IMR-90 (cell line): ENCODE data around the gene ELP2. TPM values are rescaled to one million over a fixed set of nuclear protein-coding genes. Genes with fewer than 3 reads are reported as not detected.

Experiments
- ATAC-seq: fragments of 200-7000 bp; cut with Tn5 transposase; 2 replicates; pipeline ENCODE4 v1.9.1; 2020; ENCODE audit warnings: low read depth, mild to moderate bottlenecking, moderate library complexity
- BruUV-seq: library from RNA; stranded (reverse); fragments of 400-500 nt; replicated peaks from 2 replicates; lab custom pipeline; 2021; lab: Mats Ljungman, UMichigan
- CTCF ChIA-PET: fragments of 300-600 bp; formaldehyde crosslinking; extraction: SDS; loops from one replicate; lab custom pipeline; 2021; ENCODE audit warnings: antibody characterized with exemption; lab: Yijun Ruan, JAX
- POLR2A ChIA-PET: fragments of 300-600 bp; sonication (Branson Sonifier 250); formaldehyde crosslinking; loops from one replicate; lab custom pipeline; 2022; ENCODE audit warnings: antibody characterized with exemption; ENCODE audit not compliant: unreplicated experiment; lab: Charles Lee
- DNase-seq: peaks from one replicate; pipeline ENCODE4 v3.0.0; 2013
- H2AFZ ChIP-seq: replicated peaks from 2 replicates; pipeline ENCODE3; 2013; ENCODE audit warnings: low read length, mild to moderate bottlenecking; ENCODE audit not compliant: poor library complexity
- H2AK5ac ChIP-seq: 2 replicates; pipeline ENCODE4 v1.6.1; 2013; ENCODE audit warnings: low read depth, low read length, inconsistent platforms
- H2AK9ac ChIP-seq: replicated peaks from 2 replicates; pipeline ENCODE3; 2013; ENCODE audit warnings: mild to moderate bottlenecking, low read depth, low read length, moderate library complexity; ENCODE audit not compliant: poor library complexity
- H2BK120ac ChIP-seq: 2 replicates; pipeline ENCODE4 v1.6.1; 2013; ENCODE audit warnings: low read depth, low read length, inconsistent platforms
- H2BK15ac ChIP-seq: 3 replicates; pipeline ENCODE4 v1.6.1; 2013; ENCODE audit warnings: low read depth, low read length, inconsistent platforms
- H2BK20ac ChIP-seq: 2 replicates; pipeline ENCODE4 v1.6.1; 2013; ENCODE audit warnings: low read depth, mild to moderate bottlenecking, inconsistent platforms, low read length, moderate library complexity
- H2BK5ac ChIP-seq: 2 replicates; pipeline ENCODE4 v1.6.1; 2013; ENCODE audit warnings: mild to moderate bottlenecking, low read depth, low read length, inconsistent platforms; ENCODE audit not compliant: poor library complexity, severe bottlenecking
- H3K14ac ChIP-seq: replicated peaks from 2 replicates; pipeline ENCODE4 v1.6.1; 2013; ENCODE audit warnings: low read depth, low read length, inconsistent platforms
- H3K18ac ChIP-seq: 2 replicates; pipeline ENCODE4 v1.6.1; 2013; ENCODE audit warnings: low read depth, low read length, control low read depth
- H3K23ac ChIP-seq: 2 replicates; pipeline ENCODE4 v1.6.1; 2013; ENCODE audit warnings: low read depth, low read length, inconsistent platforms
- H3K27ac ChIP-seq: 2 replicates; pipeline ENCODE4 v1.5.1; 2013; ENCODE audit warnings: mild to moderate bottlenecking, control low read depth, low read length; ENCODE audit not compliant: insufficient read depth
- H3K27me3 ChIP-seq: 2 replicates; pipeline ENCODE4 v1.6.1; 2013; ENCODE audit warnings: low read length; ENCODE audit not compliant: control insufficient read depth, insufficient read depth
- H3K36me3 ChIP-seq: 2 replicates; pipeline ENCODE4 v1.6.1; 2013; ENCODE audit warnings: low read length, mixed read lengths; ENCODE audit not compliant: control insufficient read depth, insufficient read depth
- H3K4ac ChIP-seq: 2 replicates; pipeline ENCODE4 v1.6.1; 2013; ENCODE audit warnings: low read depth, low read length, inconsistent platforms
- H3K4me1 ChIP-seq: 2 replicates; pipeline ENCODE4 v1.6.1; 2013; ENCODE audit warnings: low read length, mixed read lengths; ENCODE audit not compliant: control insufficient read depth, insufficient read depth
- H3K4me2 ChIP-seq: 2 replicates; pipeline ENCODE4 v1.6.1; 2013; ENCODE audit warnings: low read depth, mild to moderate bottlenecking, control low read depth, low read length, moderate library complexity
- H3K4me3 ChIP-seq: 2 replicates; pipeline ENCODE4 v1.5.1; 2013; ENCODE audit warnings: low read depth, mild to moderate bottlenecking, control low read depth, low read length, moderate library complexity; ENCODE audit not compliant: insufficient read depth
- H3K56ac ChIP-seq: 2 replicates; pipeline ENCODE4 v1.6.1; 2013; ENCODE audit warnings: low read length, inconsistent platforms; ENCODE audit not compliant: insufficient read depth; ENCODE audit errors: extremely low read depth
- H3K79me1 ChIP-seq, 2 experiments: 2 replicates each; pipeline ENCODE4 v1.6.1; 2013; ENCODE audit warnings: low read length in 2 of 2, inconsistent platforms in 1 of 2, low read depth in 1 of 2
- H3K9ac ChIP-seq: 2 replicates; pipeline ENCODE4 v1.6.1; 2013; ENCODE audit warnings: low read depth, low read length, control low read depth
- H3K9me1 ChIP-seq: 2 replicates; pipeline ENCODE4 v1.6.1; 2013; ENCODE audit warnings: low read length, inconsistent platforms; ENCODE audit not compliant: insufficient read depth
- H3K9me3 ChIP-seq: 2 replicates; pipeline ENCODE4 v1.6.1; 2013; ENCODE audit warnings: low read length; ENCODE audit not compliant: control insufficient read depth, insufficient read depth
- H4K20me1 ChIP-seq: 2 replicates; pipeline ENCODE4 v1.6.1; 2013; ENCODE audit warnings: low read length, inconsistent platforms; ENCODE audit not compliant: insufficient read depth
- H4K5ac ChIP-seq: 2 replicates; pipeline ENCODE4 v1.6.1; 2013; ENCODE audit warnings: mild to moderate bottlenecking, low read depth, low read length, control low read depth
- H4K8ac ChIP-seq, 2 experiments: 2 replicates each; pipeline ENCODE4 v1.6.1; 2013; ENCODE audit warnings: low read depth in 2 of 2, low read length in 2 of 2, control low read depth in 1 of 2, inconsistent platforms in 1 of 2
- H4K91ac ChIP-seq: 2 replicates; pipeline ENCODE4 v1.6.1; 2013; ENCODE audit warnings: low read depth, low read length, inconsistent platforms; ENCODE audit not compliant: insufficient read depth
- BHLHE40 ChIP-seq: fragments of 150-350 bp; IDR thresholded peaks from 2 replicates; pipeline ENCODE4 v1.6.1; 2016; ENCODE audit warnings: mild to moderate bottlenecking, low read depth, low read length
- CHD1 ChIP-seq: IDR thresholded peaks from 2 replicates; pipeline ENCODE4 v1.6.1; 2012; ENCODE audit warnings: low read depth, low read length, improper control_type of control experiment
- CTCF ChIP-seq: conservative IDR thresholded peaks from 2 replicates; pipeline ENCODE4 v1.5.1; 2012; ENCODE audit warnings: mild to moderate bottlenecking, low read depth, low read length, improper control_type of control experiment
- ELK1 ChIP-seq: fragments of 150-350 bp; IDR thresholded peaks from 2 replicates; pipeline ENCODE4 v1.6.1; 2016; ENCODE audit warnings: low read depth, mild to moderate bottlenecking, low read length, moderate library complexity, borderline replicate concordance
- MXI1 ChIP-seq: IDR thresholded peaks from 2 replicates; pipeline ENCODE4 v1.6.1; 2012; ENCODE audit warnings: low read depth, mild to moderate bottlenecking, low read length, moderate library complexity, borderline replicate concordance
- RAD21 ChIP-seq: IDR thresholded peaks from 2 replicates; pipeline ENCODE4 v1.6.1; 2012; ENCODE audit warnings: low read length, improper control_type of control experiment
- RCOR1 ChIP-seq: IDR thresholded peaks from 2 replicates; pipeline ENCODE4 v1.6.1; 2012; ENCODE audit warnings: mild to moderate bottlenecking, low read length, improper control_type of control experiment; ENCODE audit not compliant: insufficient replicate concordance
- RFX5 ChIP-seq: IDR thresholded peaks from 2 replicates; pipeline ENCODE4 v1.8.0; 2012; ENCODE audit warnings: low read depth, mild to moderate bottlenecking, low read length, moderate library complexity
- SMC3 ChIP-seq: fragments of 150-350 bp; IDR thresholded peaks from 2 replicates; pipeline ENCODE4 v1.6.1; 2016; ENCODE audit warnings: low read depth, mild to moderate bottlenecking, antibody characterized with exemption, low read length, moderate library complexity
- USF2 ChIP-seq: fragments of 150-350 bp; IDR thresholded peaks from 2 replicates; pipeline ENCODE4 v1.6.1; 2017; ENCODE audit warnings: mild to moderate bottlenecking, antibody characterized with exemption, low read length, low read depth
- WGBS, 2 experiments: methylation state at CpG; one replicate each; pipeline versions ENCODE4 v1.1.5 to v1.1.7; 2013; ENCODE audit warnings: missing lambda C conversion rate in 2 of 2; ENCODE audit not compliant: insufficient read length in 1 of 2; ENCODE audit errors: extremely low coverage in 2 of 2; 5-methylcytosine and 5-hydroxymethylcytosine counted together
- dilution Hi-C: fragments of 300-500 bp; cut with HindIII; formaldehyde crosslinking; loops from one replicate; pipeline ENCODE4 v1.14.3; 2018; ENCODE audit warnings: low sequenced_read_pairs; ENCODE audit not compliant: unreplicated experiment
- in situ Hi-C: fragments of 300-500 bp; cut with MboI; formaldehyde crosslinking; loops from 3 replicates; pipeline ENCODE4 v1.14.3; 2019; ENCODE audit warnings: low sequenced_read_pairs, inconsistent platforms, mixed read lengths
- intact Hi-C: fragments of 100-400 bp; cut with micrococcal nuclease; formaldehyde crosslinking; loops from 2 replicates; pipeline ENCODE4 v1.10.0; 2022
- polyA plus RNA-seq, 3 experiments: library from polyadenylated mRNA; depleted of rRNA; stranded (reverse); fragments of >200 nt; gene quantifications; 2 replicates each; pipeline ENCODE4 v1.2.3, GENCODE V29; 2012; ENCODE audit warnings: low replicate concordance in 1 of 3
- total RNA-seq: library from RNA; depleted of rRNA; stranded (reverse); fragments of >200 nt; gene quantifications from 2 replicates; pipeline ENCODE4 v1.2.3, GENCODE V29; 2012

ELP2 gene
- total and polyA plus RNA-seq, 2 of the 4 experiments (the other 2 are of a cell fraction), result 48.1 to 161 TPM

- TF ChIP-seq CHD1, result no peak
These were observed 23.5 kb downstream of the ELP2 start (continued) for GRCh38 chr18:36153203-36153602.

GRCh38 chr18:36153771-36154170 is 24.1 kb downstream of the ELP2 start:
- H2BK15ac ChIP-seq, result peak overlapping the region; percentile 90; the same call in 2 of the 3 replicates
- peaks cover 10 to 37% of the 10 kb centered on the region in 2 experiments; a peak in 3 of 4 replicates for H3K79me1 ChIP-seq
- no peaks in the 10 kb centered on the region for H3K9me3 ChIP-seq
- peak overlapping the region; percentile 71; the same call in 1 of the 2 replicates for H3K56ac ChIP-seq
- DNase-seq (peak; percentile 13), ATAC-seq (no peak)
- no peak overlapping the region for H2AFZ ChIP-seq
- peak overlapping the region; percentile 97 for H3K14ac ChIP-seq
- peak overlapping the region; percentile 88 for H3K18ac ChIP-seq
- ChIA-PET POLR2A (no interaction called here), CTCF (no interaction called here)
- peak overlapping the region; percentile 32; the same call in 1 of the 2 replicates for H3K4me2 ChIP-seq
- peak overlapping the region; percentile 82 for H4K5ac ChIP-seq
- H2BK5ac ChIP-seq, result peak overlapping the region; percentile 91
- H4K8ac ChIP-seq, result peak overlapping the region; percentile 5 to 98
- peak overlapping the region; percentile 93; the same call in 1 of the 2 replicates for H2AK5ac ChIP-seq
- no peak overlapping the region for H3K4me3 ChIP-seq
- H3K27ac ChIP-seq, result peak overlapping the region; percentile 97; the same call in 1 of the 2 replicates
- H3K9ac ChIP-seq, result peak overlapping the region; percentile 43
- peak overlapping the region; percentile 98; the same call in 1 of the 2 replicates for H3K23ac ChIP-seq
- no CpG with 5 or more reads among the region's 2 CpGs for WGBS, 2 experiments
- intact Hi-C loops, result loop anchor here (2.0 kb wide), 1 partner anchor 19 kb away; no protein-coding TSS in a partner anchor
- no peaks in the 10 kb centered on the region for H3K27me3 ChIP-seq
- peak overlapping the region; percentile 92 for H4K91ac ChIP-seq
- H3K36me3 ChIP-seq, result peaks cover 29% of the 10 kb centered on the region
- H3K9me1 ChIP-seq, result peaks cover 11% of the 10 kb centered on the region
- in situ Hi-C loops, result no loop called here
- no peaks in the 10 kb centered on the region for H4K20me1 ChIP-seq
- BruUV-seq, result TSS peak; percentile 58
- TF ChIP-seq ELK1 (no peak), SMC3 (no peak), CTCF (no peak), USF2 (no peak), RCOR1 (no peak), BHLHE40 (no peak), MXI1 (no peak), RAD21 (no peak), CHD1 (no peak), RFX5 (no peak)
- peak overlapping the region; percentile 84 for H2BK20ac ChIP-seq
- peak overlapping the region; percentile 97 for H3K4ac ChIP-seq
- peak overlapping the region; percentile 95 for H2BK120ac ChIP-seq
- dilution Hi-C loops, result no loop called here
- peak overlapping the region; percentile 51 for H2AK9ac ChIP-seq
- H3K4me1 ChIP-seq, result peaks cover 23% of the 10 kb centered on the region
